ENCODE measurements around the gene MYO18B. TPM values are rescaled to one million over a fixed set of nuclear protein-coding genes. Genes with fewer than 3 reads are reported as not detected.

Gene MYO18B
- total RNA-seq, 1 experiment from 2014 or later = not detected

- H3K4me3 ChIP-seq (ENCODE audit: low read length) = no peak overlapping the region
- POLR2A ChIA-PET (ENCODE audit: unreplicated experiment) = no interaction called here
- intact Hi-C loops (cut with micrococcal nuclease) = no loop called here
- no peaks in the 10 kb centered on the region for H3K27me3 ChIP-seq (ENCODE audit: low read length)
- CTCF ChIA-PET = no interaction called here
- no peak overlapping the region for H3K27ac ChIP-seq (ENCODE audit: low read length)
- DNase-seq = no peak
- H3K9me2 ChIP-seq (replicated peaks; ENCODE audit: low read length) = no peaks in the 10 kb centered on the region
- H2AFZ ChIP-seq (ENCODE audit: low read length) = no peak overlapping the region
- no peaks in the 10 kb centered on the region for H4K20me1 ChIP-seq (ENCODE audit: low read length)
- H3K36me3 ChIP-seq (ENCODE audit: low read depth, low read length) = no peaks in the 10 kb centered on the region
- H3F3A ChIP-seq (ENCODE audit: low read length, unreplicated experiment) = no peaks in the 10 kb centered on the region
- no peak for TF ChIP-seq EZH2phosphoT487 (IDR thresholded peaks at IDR 0.05; ENCODE audit: borderline replicate concordance, low read length)
- TF ChIP-seq, protein P1, sequence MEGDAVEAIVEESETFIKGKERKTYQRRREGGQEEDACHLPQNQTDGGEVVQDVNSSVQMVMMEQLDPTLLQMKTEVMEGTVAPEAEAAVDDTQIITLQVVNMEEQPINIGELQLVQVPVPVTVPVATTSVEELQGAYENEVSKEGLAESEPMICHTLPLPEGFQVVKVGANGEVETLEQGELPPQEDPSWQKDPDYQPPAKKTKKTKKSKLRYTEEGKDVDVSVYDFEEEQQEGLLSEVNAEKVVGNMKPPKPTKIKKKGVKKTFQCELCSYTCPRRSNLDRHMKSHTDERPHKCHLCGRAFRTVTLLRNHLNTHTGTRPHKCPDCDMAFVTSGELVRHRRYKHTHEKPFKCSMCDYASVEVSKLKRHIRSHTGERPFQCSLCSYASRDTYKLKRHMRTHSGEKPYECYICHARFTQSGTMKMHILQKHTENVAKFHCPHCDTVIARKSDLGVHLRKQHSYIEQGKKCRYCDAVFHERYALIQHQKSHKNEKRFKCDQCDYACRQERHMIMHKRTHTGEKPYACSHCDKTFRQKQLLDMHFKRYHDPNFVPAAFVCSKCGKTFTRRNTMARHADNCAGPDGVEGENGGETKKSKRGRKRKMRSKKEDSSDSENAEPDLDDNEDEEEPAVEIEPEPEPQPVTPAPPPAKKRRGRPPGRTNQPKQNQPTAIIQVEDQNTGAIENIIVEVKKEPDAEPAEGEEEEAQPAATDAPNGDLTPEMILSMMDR (conservative IDR thresholded peaks at IDR 0.05; ENCODE audit: low read depth, low read length) = no peak
- TF ChIP-seq EZH2 (IDR thresholded peaks at IDR 0.05; ENCODE audit: low read length, unreplicated experiment) = no peak
- no peaks in the 10 kb centered on the region for H3K4me1 ChIP-seq (ENCODE audit: insufficient read depth, low read length)
- H3K4me2 ChIP-seq (ENCODE audit: low read length) = no peak overlapping the region
- H3K9me3 ChIP-seq (ENCODE audit: low read length) = no peaks in the 10 kb centered on the region
- no peaks in the 10 kb centered on the region for H3K79me2 ChIP-seq (ENCODE audit: low read length)
- H3K9ac ChIP-seq (ENCODE audit: low read length) = no peak overlapping the region
- no TSS peak for BruUV-seq (replicated peaks)
- no peak for ATAC-seq
Measured at GRCh38 chr22:25758316-25758715, 16.3 kb downstream of the MYO18B start.

DNA sequence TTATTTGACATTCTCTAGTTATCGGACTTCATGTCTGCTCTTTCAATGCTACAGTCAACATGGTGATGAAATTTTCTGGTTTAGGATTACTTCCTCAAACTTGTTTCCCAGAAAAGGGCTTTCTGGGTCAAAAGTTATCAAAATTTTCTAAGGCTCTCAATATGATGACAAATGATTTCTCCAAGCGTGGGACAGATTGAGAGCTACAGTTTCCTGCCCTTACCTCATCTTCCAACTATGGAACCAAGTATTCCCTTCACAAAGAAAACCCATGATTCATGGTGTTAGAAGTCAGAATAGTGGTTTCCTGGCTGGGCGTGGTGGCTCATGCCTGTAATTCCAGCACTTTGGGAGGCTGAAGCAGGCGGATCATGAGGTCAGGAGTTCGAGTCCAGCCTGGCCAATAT lies 17.8 kb downstream of the MYO18B start:
- no peaks in the 10 kb centered on the region for H3K36me3 ChIP-seq (ENCODE audit: low read depth, low read length)
- ATAC-seq (no peak), DNase-seq (peak; percentile 4)
- no peaks in the 10 kb centered on the region for H3K9me2 ChIP-seq (replicated peaks; ENCODE audit: low read length)
- ChIA-PET POLR2A (ENCODE audit: unreplicated experiment) (no interaction called here), CTCF (no interaction called here)
- intact Hi-C loops (cut with micrococcal nuclease) = no loop called here
- no peaks in the 10 kb centered on the region for H3K4me1 ChIP-seq (ENCODE audit: insufficient read depth, low read length)
- no peaks in the 10 kb centered on the region for H4K20me1 ChIP-seq (ENCODE audit: low read length)
- H3K9me3 ChIP-seq (ENCODE audit: low read length) = no peaks in the 10 kb centered on the region
- no peak for TF ChIP-seq EZH2phosphoT487 (IDR thresholded peaks at IDR 0.05; ENCODE audit: borderline replicate concordance, low read length)
- TF ChIP-seq, protein P1 (conservative IDR thresholded peaks at IDR 0.05; ENCODE audit: low read depth, low read length) = no peak
- TF ChIP-seq EZH2 (IDR thresholded peaks at IDR 0.05; ENCODE audit: low read length, unreplicated experiment) = no peak
- H3K4me2 ChIP-seq (ENCODE audit: low read length) = no peak overlapping the region
- H3K27ac ChIP-seq (ENCODE audit: low read length) = no peak overlapping the region
- H3K27me3 ChIP-seq (ENCODE audit: low read length) = no peaks in the 10 kb centered on the region
- no peaks in the 10 kb centered on the region for H3F3A ChIP-seq (ENCODE audit: low read length, unreplicated experiment)
- H2AFZ ChIP-seq (ENCODE audit: low read length) = no peak overlapping the region
- no peak overlapping the region for H3K9ac ChIP-seq (ENCODE audit: low read length)
- no TSS peak for BruUV-seq (replicated peaks)
- no peak overlapping the region for H3K4me3 ChIP-seq (ENCODE audit: low read length)
- no peaks in the 10 kb centered on the region for H3K79me2 ChIP-seq (ENCODE audit: low read length)

- ChIA-PET POLR2A (ENCODE audit: unreplicated experiment) (no interaction called here), CTCF (no interaction called here)
- Histone ChIP-seq H3K79me2 (ENCODE audit: low read length) (no peaks in the 10 kb centered on the region), H3K27me3 (ENCODE audit: low read length) (no peaks in the 10 kb centered on the region), H3K9me3 (ENCODE audit: low read length) (no peaks in the 10 kb centered on the region), H3K4me3 (ENCODE audit: low read length) (no peak overlapping the region), H4K20me1 (ENCODE audit: low read length) (no peaks in the 10 kb centered on the region), H3K4me2 (ENCODE audit: low read length) (no peak overlapping the region), H3K27ac (ENCODE audit: low read length) (no peak overlapping the region), H3K9ac (ENCODE audit: low read length) (no peak overlapping the region), H3K36me3 (ENCODE audit: low read depth, low read length) (no peaks in the 10 kb centered on the region), H3K4me1 (ENCODE audit: insufficient read depth, low read length) (no peaks in the 10 kb centered on the region), H3K9me2 (replicated peaks; ENCODE audit: low read length) (no peaks in the 10 kb centered on the region), H3F3A (ENCODE audit: low read length, unreplicated experiment) (no peaks in the 10 kb centered on the region), H2AFZ (ENCODE audit: low read length) (no peak overlapping the region)
- ATAC-seq = no peak
- intact Hi-C loops (cut with micrococcal nuclease) = no loop called here
- no peak for DNase-seq
- TF ChIP-seq EZH2phosphoT487 (IDR thresholded peaks at IDR 0.05; ENCODE audit: borderline replicate concordance, low read length) = no peak
- no TSS peak for BruUV-seq (replicated peaks)
Measured at GRCh38 chr22:25760294-25760693, 18.3 kb downstream of the MYO18B start.

Data from PC-3 (cell line).